Heart left ventricle (tissue), 16 donors: ENCODE results near the gene PSEN2. TPM values are rescaled to one million over a fixed set of nuclear protein-coding genes. Genes with fewer than 3 reads are reported as not detected.

Source experiments
- ATAC-seq, 4 donors: fragments of 200-7000 bp; cut with Tn5 transposase; one replicate each; pipeline ENCODE4 v1.9.1; 2020 to 2022; ENCODE audit warnings: moderate library complexity in 4 of 4, mild to moderate bottlenecking in 3 of 4, moderate number of reproducible peaks in 1 of 4
- DNase-seq, 5 donors: peaks; one replicate each; pipeline ENCODE4 v3.0.0-alpha.2; 2020
- H3K27ac ChIP-seq, 12 donors: fragments of 200-600 bp; sonication (generic) in 4 of 12; one replicate each; pipeline versions ENCODE4 v1.5.0 to v1.8.0; 2016 to 2022; ENCODE audit warnings: mild to moderate bottlenecking in 2 of 12
- H3K27me3 ChIP-seq, 9 donors: fragments of 200-600 bp; sonication (generic) in 2 of 9; one replicate each; pipeline versions ENCODE4 v1.5.1 to v1.8.0; 2016 to 2022; ENCODE audit warnings: mild to moderate bottlenecking in 3 of 9
- H3K36me3 ChIP-seq, 9 donors: fragments of 200-600 bp; sonication (generic) in 2 of 9; one replicate each; pipeline versions ENCODE4 v1.5.0 to v1.8.0; 2018 to 2022; ENCODE audit warnings: mild to moderate bottlenecking in 2 of 9
- H3K4me1 ChIP-seq, 12 donors: fragments of 200-600 bp; sonication (generic) in 4 of 12; one replicate each; pipeline versions ENCODE4 v1.5.0 to v1.8.0; 2016 to 2022; ENCODE audit warnings: mild to moderate bottlenecking in 3 of 12
- H3K4me3 ChIP-seq, 12 donors: fragments of 200-600 bp; sonication (generic) in 4 of 12; one replicate each; pipeline versions ENCODE4 v1.5.0 to v1.8.0; 2017 to 2022; ENCODE audit warnings: mild to moderate bottlenecking in 9 of 12, moderate library complexity in 4 of 12
- H3K9me3 ChIP-seq, 12 donors: fragments of 200-600 bp; sonication (generic) in 4 of 12; one replicate each; pipeline versions ENCODE4 v1.5.0 to v1.8.0; 2016 to 2022; ENCODE audit warnings: mild to moderate bottlenecking in 1 of 12
- CTCF ChIP-seq, 12 donors: fragments of 200-600 bp; sonication (generic) in 4 of 12; IDR thresholded peaks; one replicate each; pipeline versions ENCODE4 v1.5.0 to v1.8.0; 2018 to 2022; ENCODE audit warnings: antibody characterized with exemption in 12 of 12, mild to moderate bottlenecking in 5 of 12
- POLR2A ChIP-seq, 2 donors: fragments of 450-650 bp; IDR thresholded peaks; one replicate each; pipeline ENCODE4 v1.6.1; 2017; ENCODE audit warnings: antibody characterized with exemption in 2 of 2, mild to moderate bottlenecking in 2 of 2, moderate library complexity in 2 of 2
- WGBS, 4 donors: extraction: QIAGEN DNeasy Blood & Tissue Kit in 2 of 4; methylation state at CpG; one replicate each; pipeline versions ENCODE4 v1.1.5 to v1.1.7; 2013 to 2018; 5-methylcytosine and 5-hydroxymethylcytosine counted together
- intact Hi-C, 10 donors: fragments of 100-400 bp; cut with DNase I; formaldehyde crosslinking; loops; one replicate each; pipeline versions ENCODE4 v1.11.1 to v1.14.2; 2022
- polyA plus RNA-seq, 2 donors: library from polyadenylated mRNA; stranded (reverse); fragments of 200-250 nt; gene quantifications; one replicate each; pipeline ENCODE4 v1.2.3, GENCODE V29; 2013
- total RNA-seq, 9 donors: library from RNA; depleted of rRNA in 2 of 9; stranded (reverse); fragments of >200 nt in 2 of 9; fragmentation: NEBNext Ultra II Directional in 3 of 9; extraction: Animal tissue kit (Norgen Biotek cat#: 25700) in 3 of 9; gene quantifications; one replicate each; pipeline versions ENCODE4 v1.1.0 to v1.2.4, GENCODE V29; 2016 to 2023
- donor health status: ischemic (EF 13 %, LVEDD 7.1; RV severe dilation, severe dysfunction).
- donor health status: healthy with polysubstance abuse.
- donor health status: DM: no; HTN: yes; CAD: no.
- donor health status: DM: no; HTN: no; CAD: no.
- donor health status: ischemic (EF 25% LVEDD 6.9; RV normal size, moderate dysfunction).
- donor health status: ischemic (EF 25% LVEDD 5.7; RV mildly dilated, moderate dysfunction).
- donor health status: healthy.
- donor health status: DM: yes; HTN: yes; CAD: no.
- donor health status: ischemic (EF 35%, LVEDD 5.7; RV mildly dilated, moderate dysfunction).
- donor health status: nonischemic (EF 11% LVEDD 7.7; RV severe dilation, severe dysfunction).
- donor health status: DM: yes; HTN: yes; CAD: no.
- donor health status: PGD.
- donor health status: ischemic (EF 29% LVEDD 5.4; RV normal size, mild dysfunction).
- donor health status: nonischemic (EF 23%, LVEDD 6.1; RV moderate dilation, normal function).

The PSEN2 gene
- total and polyA plus RNA-seq, 11 donors = 12.3 to 30.9 (median 19.5) TPM

DNA sequence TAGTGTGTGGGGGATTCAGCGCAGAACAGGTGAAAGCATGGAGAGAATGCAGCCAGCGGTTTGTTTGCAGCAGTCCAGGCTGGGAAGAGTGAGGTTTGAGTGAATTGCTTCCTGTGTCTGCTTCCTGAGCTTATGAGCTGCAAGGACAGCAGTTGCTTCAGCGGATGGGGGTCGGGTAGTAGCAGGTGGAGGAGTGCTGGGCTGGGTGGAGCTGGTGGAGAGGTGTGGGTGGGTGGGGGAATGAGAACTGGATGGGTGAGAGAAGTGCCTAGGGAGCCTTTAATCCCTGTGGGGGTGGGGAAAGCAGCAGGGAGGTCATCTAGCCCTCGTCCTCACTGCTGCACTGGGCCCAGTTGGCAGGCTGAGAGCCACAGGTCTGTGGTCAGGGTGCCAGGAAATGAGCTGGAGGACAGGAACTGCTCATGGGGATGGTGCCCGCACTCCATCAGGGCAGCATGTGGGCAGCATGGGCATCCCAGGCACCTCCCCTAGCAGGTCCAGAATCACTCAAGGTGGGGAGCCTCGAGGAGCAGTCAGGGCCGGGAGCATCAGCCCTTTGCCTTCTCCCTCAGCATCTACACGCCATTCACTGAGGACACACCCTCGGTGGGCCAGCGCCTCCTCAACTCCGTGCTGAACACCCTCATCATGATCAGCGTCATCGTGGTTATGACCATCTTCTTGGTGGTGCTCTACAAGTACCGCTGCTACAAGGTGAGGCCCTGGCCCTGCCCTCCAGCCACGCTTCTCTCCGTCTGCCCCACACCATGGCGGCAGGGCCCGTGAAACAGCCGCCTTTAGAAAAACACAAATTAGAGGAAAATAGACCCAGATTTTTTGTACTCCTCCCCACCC, 14.8 kb downstream of the PSEN2 start:
- no peaks in the 10 kb centered on the region for H3K9me3 ChIP-seq
- WGBS, 4 donors = 76 to 86% (median 83%) methylated on average over 18 to 20 of the region's 20 CpGs
- TF ChIP-seq POLR2A (IDR thresholded peaks at IDR 0.05) = no peak
- no peak for TF ChIP-seq CTCF (IDR thresholded peaks at IDR 0.05)
- intact Hi-C loops = no loop called here
- peaks cover 0 to 58% (median 37%) of the 10 kb centered on the region in 12 donors for H3K4me1 ChIP-seq
- DNase-seq = no peak
- peaks cover 0 to 57% (median 33%) of the 10 kb centered on the region in 9 donors for H3K36me3 ChIP-seq
- no peaks in the 10 kb centered on the region for H3K27me3 ChIP-seq
- no peak for ATAC-seq
- no peak overlapping the region for H3K4me3 ChIP-seq
- peak overlapping the region in 3 of 12 donors; percentile 16 to 32 (median 19) for H3K27ac ChIP-seq

GRCh38 chr1:226886122-226886901, 15.9 kb downstream of the PSEN2 start:
- H3K27ac ChIP-seq = peak overlapping the region in 3 of 12 donors; percentile 16 to 51 (median 19)
- H3K36me3 ChIP-seq = peaks cover 0 to 60% (median 33%) of the 10 kb centered on the region in 9 donors
- WGBS, 4 donors = 52 to 61% (median 59%) methylated on average over 9 of the region's 9 CpGs
- TF ChIP-seq CTCF (IDR thresholded peaks at IDR 0.05) = no peak
- no peak for TF ChIP-seq POLR2A (IDR thresholded peaks at IDR 0.05)
- ATAC-seq = no peak
- no peaks in the 10 kb centered on the region for H3K27me3 ChIP-seq
- intact Hi-C loops = no loop called here
- H3K9me3 ChIP-seq = no peaks in the 10 kb centered on the region
- H3K4me1 ChIP-seq = peaks cover 0 to 61% (median 37%) of the 10 kb centered on the region in 12 donors
- no peak overlapping the region for H3K4me3 ChIP-seq
- no peak for DNase-seq

- DNase-seq = no peak
- Histone ChIP-seq H3K27ac (peak overlapping the region in 1 of 12 donors; percentile 51), H3K9me3 (no peaks in the 10 kb centered on the region), H3K36me3 (peaks cover 0 to 60% (median 35%) of the 10 kb centered on the region in 9 donors), H3K4me1 (peaks cover 0 to 61% (median 36%) of the 10 kb centered on the region in 12 donors), H3K27me3 (no peaks in the 10 kb centered on the region), H3K4me3 (no peak overlapping the region)
- ATAC-seq = no peak
- no peak for TF ChIP-seq POLR2A (IDR thresholded peaks at IDR 0.05)
- TF ChIP-seq CTCF (IDR thresholded peaks at IDR 0.05) = no peak
- 93 to 97% (median 96%) methylated on average over 6 of the region's 6 CpGs for WGBS, 4 donors
- intact Hi-C loops = no loop called here
Measured at GRCh38 chr1:226887006-226887405, 16.6 kb downstream of the PSEN2 start.

- no peak overlapping the region for H3K4me3 ChIP-seq
- no peaks in the 10 kb centered on the region for H3K27me3 ChIP-seq
- DNase-seq (no peak), ATAC-seq (no peak)
- WGBS, 4 donors = 88 to 98% (median 96%) methylated on average over 8 of the region's 8 CpGs
- peaks cover 0 to 56% (median 27%) of the 10 kb centered on the region in 12 donors for H3K4me1 ChIP-seq
- TF ChIP-seq CTCF (IDR thresholded peaks at IDR 0.05) = no peak
- TF ChIP-seq POLR2A (IDR thresholded peaks at IDR 0.05) = no peak
- intact Hi-C loops = no loop called here
- no peak overlapping the region for H3K27ac ChIP-seq
- peaks cover 0 to 68% (median 43%) of the 10 kb centered on the region in 9 donors for H3K36me3 ChIP-seq
- H3K9me3 ChIP-seq = no peaks in the 10 kb centered on the region
Measured at GRCh38 chr1:226888021-226888420, 17.6 kb downstream of the PSEN2 start.
